T47D (cell line): ENCODE data around the gene C14orf132.

ENCODE experiments used
- DNase-seq, 2 experiments: peaks; one replicate each; pipeline versions ENCODE4 v3.0.0 to v3.0.0-alpha.2; 2011 to 2012; ENCODE audit warnings: low read depth in 1 of 2, low spot score in 1 of 2
- JUND ChIP-seq: IDR thresholded peaks from 2 replicates; pipeline ENCODE4 v1.6.1; 2012; ENCODE audit warnings: low read depth
- in situ Hi-C: cut with HindIII; loops from 2 replicates; pipeline ENCODE4 v1.10.0; 2016; ENCODE audit warnings: low sequenced_read_pairs, low pct_unique_long_range_greater_than_20kb

C14orf132 gene

DNA sequence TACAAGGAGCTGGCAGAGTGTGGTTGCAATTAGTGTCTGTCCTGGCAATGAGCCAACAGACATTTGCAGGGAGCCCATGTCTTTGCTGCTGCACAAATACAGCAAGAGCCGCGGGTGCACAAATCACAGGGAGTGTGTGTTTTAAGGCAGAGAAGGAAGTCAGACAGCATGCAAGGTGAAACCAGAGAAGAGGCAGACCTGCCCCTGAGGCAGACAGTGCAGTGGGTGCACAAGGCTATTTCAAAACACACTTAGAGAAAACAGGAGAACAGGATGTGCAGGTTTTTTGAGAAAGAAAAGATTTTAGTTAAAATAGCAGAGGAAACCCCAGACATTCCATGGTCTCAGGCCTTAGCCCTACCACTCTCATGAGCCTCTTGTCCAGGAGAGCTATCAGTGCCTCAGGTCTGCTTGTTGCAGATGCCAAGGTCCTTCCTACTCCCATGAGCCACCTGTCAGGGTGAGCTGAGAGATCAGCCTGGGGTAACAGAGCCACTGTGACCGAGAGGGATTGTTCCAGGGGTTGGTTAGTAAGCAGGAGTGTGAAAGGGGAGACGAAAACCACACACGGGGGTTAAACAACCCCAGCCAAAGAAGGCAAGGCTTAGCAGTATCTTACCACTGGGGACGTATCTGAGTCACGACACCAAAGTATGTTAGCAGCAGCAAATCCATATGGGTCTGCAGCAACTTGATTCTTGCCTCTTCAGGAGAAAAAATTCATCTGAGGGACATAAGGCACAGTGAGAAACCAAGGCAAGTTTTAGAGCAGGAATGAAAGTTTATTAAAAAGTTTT lies 78.1 kb downstream of the C14orf132 start:
- no peak for TF ChIP-seq JUND
- in situ Hi-C loops, result loop anchor here (25.0 kb wide), 1 partner anchor 170 kb away; no protein-coding TSS in a partner anchor
- peak; percentile 17 to 91 for DNase-seq

DNA sequence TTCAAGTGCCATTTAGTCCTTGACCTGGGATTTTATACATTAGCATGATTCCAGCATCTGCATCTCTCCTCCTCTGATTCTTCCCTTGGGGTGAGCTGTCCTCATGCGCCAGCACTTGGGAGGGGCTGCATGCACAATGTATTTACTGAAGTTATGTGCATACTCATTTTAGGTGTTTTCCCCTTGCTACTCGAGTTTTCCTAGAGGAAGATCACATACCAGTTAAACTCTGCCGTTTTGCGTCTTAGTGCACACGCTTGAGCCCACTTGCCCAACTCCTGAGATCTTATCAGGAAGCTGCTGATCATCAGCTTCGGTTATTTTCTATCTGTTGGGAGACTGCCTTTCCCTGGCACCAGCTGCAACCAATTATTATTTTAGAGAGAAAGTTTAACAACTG lies 78.8 kb downstream of the C14orf132 start:
- no peak for TF ChIP-seq JUND
- in situ Hi-C loops, result loop anchor here (25.0 kb wide), 1 partner anchor 169 kb away; no protein-coding TSS in a partner anchor
- DNase-seq, result no peak

DNA sequence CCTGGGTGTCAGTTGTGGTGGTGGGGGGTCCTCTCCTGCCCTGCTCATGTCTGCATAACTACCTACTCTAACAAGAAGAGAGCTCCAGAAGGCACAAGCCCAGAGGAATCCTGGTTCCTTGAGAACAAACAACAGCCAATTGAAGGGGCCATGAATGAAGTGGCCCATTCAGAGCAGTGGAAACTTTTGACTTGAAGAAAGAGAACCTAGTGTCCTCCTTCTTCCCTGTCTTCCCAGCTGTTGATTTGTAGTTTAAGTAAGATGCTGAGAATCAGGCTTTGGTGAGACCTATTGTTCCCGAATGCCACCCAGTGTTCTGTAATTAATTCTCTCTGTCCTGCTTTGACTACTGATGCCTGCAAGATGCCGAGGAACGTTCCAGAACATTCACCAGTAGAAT lies 79.2 kb downstream of the C14orf132 start:
- no peak for TF ChIP-seq JUND
- in situ Hi-C loops, result loop anchor here (25.0 kb wide), 1 partner anchor 169 kb away; no protein-coding TSS in a partner anchor
- DNase-seq, result no peak

DNA sequence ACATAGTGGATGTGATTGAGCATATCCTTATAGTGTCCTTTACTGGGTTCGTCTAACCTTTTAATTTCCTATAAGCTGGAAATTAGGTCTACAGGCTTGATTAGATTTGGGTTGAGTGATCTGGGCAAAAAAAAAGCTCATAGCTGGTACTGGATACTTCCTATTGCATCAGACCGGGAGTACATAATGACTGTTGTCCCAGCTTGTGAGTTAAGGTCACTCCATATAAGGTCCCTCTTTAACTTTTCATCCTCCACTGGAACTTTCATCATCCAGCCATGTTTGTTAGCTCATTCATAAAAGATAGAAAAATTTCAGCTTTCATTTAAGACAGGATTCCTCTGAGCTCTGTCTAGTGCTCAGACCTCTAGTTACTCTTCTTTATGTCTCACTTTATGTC lies 80.8 kb downstream of the C14orf132 start:
- in situ Hi-C loops, result loop anchor here (25.0 kb wide), 1 partner anchor 167 kb away; no protein-coding TSS in a partner anchor
- DNase-seq, result no peak
- TF ChIP-seq JUND, result no peak

DNA sequence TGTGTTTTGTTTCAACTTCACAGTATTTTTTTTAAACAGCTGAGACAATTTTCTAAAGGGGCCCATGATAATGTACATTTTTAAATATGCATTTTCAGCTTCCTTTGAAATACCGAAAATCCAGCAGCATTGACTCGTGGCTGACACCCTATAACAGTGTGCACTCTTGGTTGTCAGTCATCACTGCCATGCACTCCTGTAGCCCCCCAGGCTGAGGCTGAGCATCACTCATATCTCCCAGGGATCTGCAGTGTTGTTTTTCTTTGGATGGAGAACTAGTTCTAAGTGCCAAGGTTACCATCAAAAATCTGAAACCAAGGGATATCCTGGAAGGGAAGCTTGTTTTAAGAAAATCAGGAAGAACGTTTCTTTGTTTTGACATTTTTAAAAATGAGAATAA lies 81.2 kb downstream of the C14orf132 start:
- DNase-seq, result no peak
- TF ChIP-seq JUND, result no peak
- in situ Hi-C loops, result loop anchor here (25.0 kb wide), 1 partner anchor 167 kb away; no protein-coding TSS in a partner anchor

DNA sequence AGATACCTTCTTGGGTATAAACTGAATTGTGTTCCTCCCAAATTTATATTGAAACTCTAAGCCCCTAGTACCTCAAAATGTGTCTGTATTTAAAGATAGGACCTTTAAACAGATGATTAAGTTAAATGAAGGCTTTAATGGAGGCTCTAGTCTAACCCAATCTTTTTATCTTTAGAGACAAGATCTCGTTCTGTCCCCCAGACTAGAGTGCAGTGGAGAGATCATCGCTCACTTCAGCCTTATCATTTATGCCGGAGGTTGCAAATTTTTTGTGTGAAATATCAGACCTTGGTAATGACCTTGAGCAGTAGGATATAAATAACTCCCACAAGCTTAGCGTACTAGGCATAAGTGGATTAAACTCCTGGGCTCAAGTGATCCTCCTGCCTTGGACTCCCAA lies 81.8 kb downstream of the C14orf132 start:
- no peak for DNase-seq
- in situ Hi-C loops, result loop anchor here (25.0 kb wide), 1 partner anchor 166 kb away; no protein-coding TSS in a partner anchor
- no peak for TF ChIP-seq JUND

DNA sequence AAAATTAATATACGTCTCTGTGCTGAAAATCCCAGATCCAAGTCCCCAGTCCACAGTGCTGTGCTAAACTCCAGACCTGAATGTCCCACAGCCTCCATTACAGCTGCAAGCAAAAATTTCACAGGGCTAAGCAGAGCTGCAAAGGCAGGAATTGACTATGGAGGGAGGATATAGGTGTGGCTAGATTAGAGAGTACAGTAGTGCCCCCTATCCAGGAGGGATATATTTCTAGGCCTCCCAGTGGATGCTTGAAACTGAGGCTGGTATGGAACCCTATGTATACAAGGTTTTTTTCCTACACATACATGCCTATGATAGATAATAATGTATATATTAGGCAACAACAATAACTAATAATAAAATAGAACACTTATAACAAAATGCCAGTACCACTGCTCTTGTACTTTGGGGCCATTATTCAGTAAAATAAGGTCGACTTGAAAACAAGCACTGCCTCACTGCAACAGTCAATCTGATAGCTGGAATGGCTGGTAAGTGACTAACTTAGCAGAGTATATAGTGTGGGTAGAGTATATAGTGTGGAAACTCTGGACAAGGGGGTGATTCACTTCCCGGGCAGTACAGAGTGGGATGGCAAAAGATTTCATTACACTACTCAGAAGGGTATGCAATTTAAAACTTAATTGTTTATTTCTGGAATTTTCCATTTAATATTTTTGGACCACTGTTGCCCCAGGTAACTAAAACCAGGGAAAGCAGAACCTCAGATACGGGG lies 82.7 kb downstream of the C14orf132 start:
- DNase-seq, result no peak
- in situ Hi-C loops, result loop anchor here (25.0 kb wide), 1 partner anchor 165 kb away; no protein-coding TSS in a partner anchor
- TF ChIP-seq JUND, result no peak

DNA sequence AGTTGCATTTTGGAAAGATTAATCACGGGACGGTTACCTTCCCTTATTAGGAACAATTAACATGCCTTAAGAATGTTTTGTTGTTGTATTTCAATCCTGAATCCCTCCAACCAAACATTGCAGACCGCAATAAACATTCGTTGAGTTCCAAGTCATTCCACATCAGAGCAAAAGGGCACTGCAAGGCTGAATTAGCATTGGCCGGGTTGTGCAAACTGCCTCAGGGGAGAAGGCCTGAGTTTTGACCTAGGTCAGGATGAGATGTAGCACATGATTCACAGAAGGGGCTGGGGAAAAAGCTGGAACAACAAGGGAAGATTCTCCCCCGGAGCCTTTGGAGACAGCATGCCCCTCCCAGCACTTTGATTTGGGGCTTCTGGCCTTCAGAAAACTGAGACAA lies 83.3 kb downstream of the C14orf132 start:
- peak in 1 of 2 experiments; percentile 70 for DNase-seq
- in situ Hi-C loops, result loop anchor here (25.0 kb wide), 1 partner anchor 165 kb away; no protein-coding TSS in a partner anchor
- TF ChIP-seq JUND, result no peak

DNA sequence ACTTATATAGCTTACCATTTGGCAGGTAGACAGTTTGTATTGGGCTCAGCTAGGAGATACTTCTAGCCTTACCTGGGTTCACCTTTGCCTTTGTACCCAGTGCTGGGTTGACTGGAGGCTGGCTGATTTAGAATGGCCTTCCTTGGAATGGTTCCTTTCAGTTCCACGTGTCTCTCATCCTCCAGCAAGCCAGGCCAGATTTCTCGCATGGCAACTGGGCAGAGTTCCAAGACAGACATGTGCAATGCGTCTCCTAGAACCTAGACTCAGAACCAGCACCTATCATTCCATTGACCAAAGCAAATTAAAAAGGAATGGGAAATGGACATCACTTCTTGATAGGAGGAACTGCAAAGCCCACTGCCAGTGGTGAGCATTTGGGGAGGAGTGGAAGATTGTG lies 86.4 kb downstream of the C14orf132 start:
- peak in 1 of 2 experiments; percentile 38 for DNase-seq
- in situ Hi-C loops, result no loop called here
- TF ChIP-seq JUND, result no peak

DNA sequence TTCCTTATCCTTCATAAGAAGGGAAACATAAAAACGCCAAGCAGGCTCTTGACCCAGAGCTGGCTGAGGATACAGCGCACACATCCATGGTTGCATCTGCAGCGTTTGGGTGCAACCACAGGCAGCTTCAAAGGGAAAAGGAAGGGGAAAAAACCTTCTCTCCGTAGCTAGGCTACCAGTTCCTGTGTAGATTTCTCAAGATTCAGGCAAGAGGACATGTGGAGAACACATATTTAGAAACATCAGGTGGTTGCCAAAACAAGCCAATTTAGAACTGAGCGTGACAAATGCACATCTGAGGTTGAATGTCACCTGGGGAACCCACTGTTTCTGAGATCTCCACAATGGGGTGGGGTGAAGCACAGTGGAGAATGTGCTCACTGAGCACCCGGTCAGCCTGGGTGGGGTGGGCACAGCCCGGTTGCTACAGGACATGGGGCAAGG lies 87.2 kb downstream of the C14orf132 start:
- no peak for DNase-seq
- in situ Hi-C loops, result no loop called here
- TF ChIP-seq JUND, result no peak

DNA sequence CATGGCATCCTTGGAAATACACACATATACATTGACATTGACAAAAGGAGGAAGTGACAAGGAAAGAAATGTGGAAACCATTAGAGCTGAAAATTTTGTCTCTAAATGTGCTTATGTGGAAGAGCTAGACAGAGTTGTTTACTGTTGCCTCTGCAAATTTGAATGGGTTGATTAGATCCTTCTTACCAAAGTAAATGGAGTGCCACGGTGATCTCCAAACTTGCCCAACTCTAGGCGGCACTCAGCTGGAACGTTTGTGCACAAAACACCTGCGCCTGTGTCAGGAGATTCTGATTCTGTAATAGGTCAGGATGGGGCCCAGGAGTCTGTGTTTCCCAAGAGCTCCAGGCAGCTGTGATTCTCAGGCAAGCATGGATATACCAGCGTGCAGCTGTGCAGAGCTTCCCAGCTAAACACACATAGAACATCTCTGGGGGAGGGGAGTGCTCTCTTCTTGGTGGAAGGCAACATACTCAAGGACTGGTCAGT lies 87.7 kb downstream of the C14orf132 start:
- no peak for DNase-seq
- in situ Hi-C loops, result no loop called here
- no peak for TF ChIP-seq JUND

DNA sequence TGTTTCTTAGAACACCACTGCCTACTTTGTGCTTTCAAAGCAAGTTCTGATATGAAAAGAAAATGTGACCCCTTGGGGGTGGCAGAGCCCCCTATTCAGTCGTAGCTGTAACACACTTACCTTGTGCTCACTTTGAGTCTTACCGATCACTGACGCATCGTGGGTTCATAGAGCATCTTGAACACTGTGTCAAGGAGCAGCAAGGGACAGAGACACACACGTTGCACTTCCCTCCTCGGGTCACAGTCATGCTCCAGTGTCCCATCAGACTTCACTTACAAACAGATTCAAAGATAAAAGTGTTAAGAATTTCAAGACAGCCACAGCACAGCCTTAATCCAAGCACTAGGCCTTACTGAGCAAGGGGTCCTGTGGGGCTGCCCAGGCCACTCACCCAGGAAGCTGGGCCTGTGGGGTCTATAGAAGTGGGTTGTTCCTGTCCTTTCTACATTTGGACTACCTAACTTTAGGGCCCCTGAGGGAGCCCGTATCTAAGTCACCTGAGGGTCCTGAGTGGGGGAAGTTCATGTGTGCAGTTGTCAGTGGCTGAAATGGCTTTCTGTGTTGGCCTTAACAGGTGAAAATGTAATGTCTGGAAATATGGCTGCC lies 90.1 kb downstream of the C14orf132 start:
- in situ Hi-C loops, result no loop called here
- no peak for DNase-seq
- no peak for TF ChIP-seq JUND

DNA sequence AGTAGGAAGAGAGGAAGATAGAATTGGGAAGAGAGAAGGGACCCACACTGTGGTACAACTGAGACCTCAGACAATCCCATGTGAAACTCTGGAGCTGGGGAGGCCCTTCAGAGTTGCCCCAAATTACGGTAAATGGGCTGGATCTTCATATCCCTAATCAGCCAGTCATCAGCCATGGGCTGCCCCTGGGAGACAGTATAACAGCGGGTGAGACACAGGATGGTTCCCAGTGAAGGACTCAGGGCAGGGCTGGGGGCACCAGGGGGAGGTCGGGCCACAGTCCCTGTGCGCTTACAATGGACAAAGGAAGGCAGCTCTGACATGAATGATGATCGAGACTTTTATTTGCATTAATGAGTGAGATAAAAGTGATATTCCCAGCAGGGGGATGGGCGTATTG lies 91.2 kb downstream of the C14orf132 start:
- no peak for TF ChIP-seq JUND
- in situ Hi-C loops, result no loop called here
- DNase-seq, result no peak
